Bronchial epithelial cell (primary cell): ENCODE data around the gene KCTD19. TPM values are rescaled to one million over a fixed set of nuclear protein-coding genes. Genes with fewer than 3 reads are reported as not detected.

ENCODE experiments used
- DNase-seq: peaks from one replicate; pipeline ENCODE4 v3.0.0-alpha.2; 2010; ENCODE audit warnings: low read depth
- FAIRE-seq: peaks from 2 replicates; lab custom pipeline; 2011; peaks lifted over from hg19 to GRCh38; lab: Jason Lieb, UNC
- H3K27me3 ChIP-seq: 2 replicates; pipeline ENCODE4 v1.5.1; 2011; ENCODE audit warnings: low read length; ENCODE audit not compliant: control insufficient read depth, insufficient read depth
- H3K36me3 ChIP-seq: 2 replicates; pipeline ENCODE4 v1.5.1; 2011; ENCODE audit warnings: low read length; ENCODE audit not compliant: control insufficient read depth, insufficient read depth
- H3K4me3 ChIP-seq: 2 replicates; pipeline ENCODE4 v1.5.1; 2011; ENCODE audit warnings: mild to moderate bottlenecking, low read depth, low read length, control low read depth
- CTCF ChIP-seq: IDR thresholded peaks from 2 replicates; pipeline ENCODE4 v1.5.1; 2011; ENCODE audit warnings: mild to moderate bottlenecking, moderate library complexity, low read length, control low read depth, inconsistent platforms; ENCODE audit not compliant: insufficient read depth, severe bottlenecking
- total RNA-seq: library from RNA; depleted of rRNA; stranded (reverse); fragments of >200 nt; gene quantifications from 2 replicates; pipeline ENCODE4 v1.2.1, GENCODE V29; 2014

KCTD19 gene
- total RNA-seq, 1 donor from 2014 or later, result not detected

GRCh38 chr16:67336116-67336515, 9.6 kb upstream of the KCTD19 start:
- no peak for TF ChIP-seq CTCF
- no peaks in the 10 kb centered on the region for H3K27me3 ChIP-seq
- no peak for DNase-seq
- H3K36me3 ChIP-seq, result no peaks in the 10 kb centered on the region
- H3K4me3 ChIP-seq, result no peak overlapping the region
- no peak for FAIRE-seq

- no peaks in the 10 kb centered on the region for H3K36me3 ChIP-seq
- no peak overlapping the region for H3K4me3 ChIP-seq
- no peak for FAIRE-seq
- DNase-seq, result no peak
- TF ChIP-seq CTCF, result no peak
- no peaks in the 10 kb centered on the region for H3K27me3 ChIP-seq
Observed at GRCh38 chr16:67333315-67333714, 6.8 kb upstream of the KCTD19 start.

- Histone ChIP-seq H3K4me3 (no peak overlapping the region), H3K36me3 (no peaks in the 10 kb centered on the region), H3K27me3 (peaks cover 4% of the 10 kb centered on the region)
- TF ChIP-seq CTCF, result no peak
- DNase-seq (peak; percentile 65), FAIRE-seq (no peak)
Observed at GRCh38 chr16:67329901-67330300, 3.4 kb upstream of the KCTD19 start.

GRCh38 chr16:67327743-67328142, 1.2 kb upstream of the KCTD19 start:
- DNase-seq (no peak), FAIRE-seq (no peak)
- Histone ChIP-seq H3K4me3 (no peak overlapping the region), H3K36me3 (no peaks in the 10 kb centered on the region), H3K27me3 (peaks cover 6% of the 10 kb centered on the region)
- no peak for TF ChIP-seq CTCF

GRCh38 chr16:67326115-67326471, 448 bp downstream of the KCTD19 start:
- DNase-seq (no peak), FAIRE-seq (no peak)
- Histone ChIP-seq H3K36me3 (no peaks in the 10 kb centered on the region), H3K4me3 (no peak overlapping the region), H3K27me3 (peaks cover 6% of the 10 kb centered on the region)
- no peak for TF ChIP-seq CTCF

GRCh38 chr16:67317853-67318252, 8.7 kb downstream of the KCTD19 start:
- FAIRE-seq (no peak), DNase-seq (no peak)
- H3K36me3 ChIP-seq, result no peaks in the 10 kb centered on the region
- no peak for TF ChIP-seq CTCF
- peaks cover 3% of the 10 kb centered on the region for H3K27me3 ChIP-seq
- H3K4me3 ChIP-seq, result no peak overlapping the region
